Ovary (tissue), 9 donors: ENCODE data around the gene CACNA2D1. TPM values are rescaled to one million over a fixed set of nuclear protein-coding genes. Genes with fewer than 3 reads are reported as not detected.

Source experiments
- DNase-seq, 5 donors: peaks; one replicate each; pipeline ENCODE4 v3.0.0-alpha.2; 2019 to 2020
- H3K27ac ChIP-seq, 2 donors: fragments of 200-600 bp; one replicate each; pipeline versions ENCODE4 v1.5.1 to v1.8.0; 2019 to 2022
- H3K27me3 ChIP-seq: fragments of 200-600 bp; one replicate; pipeline ENCODE4 v1.8.0; 2022
- H3K36me3 ChIP-seq: fragments of 200-600 bp; sonication (generic); one replicate; pipeline ENCODE4 v1.5.1; 2019
- H3K4me1 ChIP-seq: one replicate; pipeline ENCODE4 v1.8.1; 2013; ENCODE audit warnings: mild to moderate bottlenecking, moderate library complexity; ENCODE audit not compliant: insufficient read depth
- H3K4me3 ChIP-seq: fragments of 200-600 bp; sonication (generic); one replicate; pipeline ENCODE4 v1.5.1; 2017
- H3K9me3 ChIP-seq, 2 donors: fragments of 200-600 bp in 1 of 2; sonication (generic) in 1 of 2; one replicate each; pipeline versions ENCODE4 v1.5.1 to v1.8.1; 2013 to 2019; ENCODE audit warnings: mild to moderate bottlenecking in 1 of 2, moderate library complexity in 1 of 2
- EP300 ChIP-seq: sonication (generic); formaldehyde crosslinking; IDR thresholded peaks from one replicate; pipeline ENCODE4 v1.6.1; 2017; ENCODE audit warnings: antibody characterized with exemption
- POLR2A ChIP-seq: fragments of 450-650 bp; IDR thresholded peaks from one replicate; pipeline ENCODE4 v1.6.1; 2017; ENCODE audit warnings: antibody characterized with exemption, mild to moderate bottlenecking, moderate library complexity
- WGBS, 3 donors: extraction: QIAGEN DNeasy Blood & Tissue Kit in 1 of 3; methylation state at CpG; one replicate each; pipeline versions ENCODE4 v1.1.5 to v1.1.7; 2013 to 2017; 5-methylcytosine and 5-hydroxymethylcytosine counted together
- intact Hi-C, 4 donors: fragments of 100-400 bp; cut with DNase I; formaldehyde crosslinking; loops; one replicate each; pipeline versions ENCODE4 v1.11.0 to v1.15.1; 2022 to 2023
- polyA plus RNA-seq, 2 donors: library from polyadenylated mRNA; stranded (reverse); fragments of 200-250 nt in 1 of 2; fragments of 350-450 nt in 1 of 2; fragmentation: Illumina TruSeq in 1 of 2; extraction: RNeasy Lipid Tissue Mini Kit (QIAGEN cat#74804) in 1 of 2; gene quantifications; one replicate each; pipeline ENCODE4 v1.2.3, GENCODE V29; 2013 to 2014
- total RNA-seq, 7 donors: library from RNA; depleted of rRNA in 2 of 7; stranded (reverse); fragments of >200 nt in 2 of 7; fragmentation: NEBNext Ultra II Directional in 3 of 7; extraction: Animal tissue kit (Norgen Biotek cat#: 25700) in 3 of 7; gene quantifications; one replicate each; pipeline versions ENCODE4 v1.1.0 to v1.2.4, GENCODE V29; 2016 to 2023
- TF ChIP-seq, protein P1 (sequence below), 3 donors: fragments of 450-650 bp in 2 of 3; fragments of 200-600 bp in 1 of 3; IDR thresholded peaks; one replicate each; pipeline versions ENCODE4 v1.5.1 to v1.8.0; 2016 to 2022; ENCODE audit warnings: antibody characterized with exemption in 3 of 3, mild to moderate bottlenecking in 1 of 3
- donor health status: DM: no; HTN: no; CAD: no; lungs with moderate emphysema.
- donor health status: DM: no; HTN: no; CAD: no.
- donor health status: Bipolar disorder and iron deficiency.
- donor health status: DM: yes; HTN: yes; CAD: no.
- donor health status: DM: no; HTN: no; CAD: no.
- donor health status: DM: yes; HTN: yes; CAD: no.

CACNA2D1 gene
- total and polyA plus RNA-seq, 9 donors, result 6.6 to 34.2 (median 18.8) TPM

DNA sequence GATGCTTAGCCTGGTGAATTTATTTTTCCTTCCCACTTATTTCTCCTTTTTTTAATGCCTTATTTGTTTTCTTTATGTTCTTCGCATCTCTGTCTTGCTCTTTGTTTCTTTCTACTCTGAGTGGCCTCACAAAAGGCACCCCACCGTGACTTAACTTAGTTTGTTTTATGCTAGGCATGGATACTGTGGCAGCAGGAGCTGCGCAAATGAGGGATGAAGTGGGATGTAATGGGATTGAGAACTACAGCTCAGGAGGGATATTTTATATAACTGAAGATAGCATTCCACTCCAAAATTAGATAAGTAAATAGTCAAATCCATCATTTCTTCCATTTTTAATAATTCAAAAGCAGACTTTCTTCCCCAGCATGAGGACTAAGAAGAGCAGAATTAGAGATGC, 1.7 kb upstream of the CACNA2D1 start:
- 94 to 96% (median 95%) methylated on average over 3 of the region's 3 CpGs for whole genome bisulfite sequencing, 3 donors
- no peak for DNase-seq
- TF ChIP-seq EP300, result no peak
- no peak for TF ChIP-seq POLR2A
- TF ChIP-seq, protein P1, sequence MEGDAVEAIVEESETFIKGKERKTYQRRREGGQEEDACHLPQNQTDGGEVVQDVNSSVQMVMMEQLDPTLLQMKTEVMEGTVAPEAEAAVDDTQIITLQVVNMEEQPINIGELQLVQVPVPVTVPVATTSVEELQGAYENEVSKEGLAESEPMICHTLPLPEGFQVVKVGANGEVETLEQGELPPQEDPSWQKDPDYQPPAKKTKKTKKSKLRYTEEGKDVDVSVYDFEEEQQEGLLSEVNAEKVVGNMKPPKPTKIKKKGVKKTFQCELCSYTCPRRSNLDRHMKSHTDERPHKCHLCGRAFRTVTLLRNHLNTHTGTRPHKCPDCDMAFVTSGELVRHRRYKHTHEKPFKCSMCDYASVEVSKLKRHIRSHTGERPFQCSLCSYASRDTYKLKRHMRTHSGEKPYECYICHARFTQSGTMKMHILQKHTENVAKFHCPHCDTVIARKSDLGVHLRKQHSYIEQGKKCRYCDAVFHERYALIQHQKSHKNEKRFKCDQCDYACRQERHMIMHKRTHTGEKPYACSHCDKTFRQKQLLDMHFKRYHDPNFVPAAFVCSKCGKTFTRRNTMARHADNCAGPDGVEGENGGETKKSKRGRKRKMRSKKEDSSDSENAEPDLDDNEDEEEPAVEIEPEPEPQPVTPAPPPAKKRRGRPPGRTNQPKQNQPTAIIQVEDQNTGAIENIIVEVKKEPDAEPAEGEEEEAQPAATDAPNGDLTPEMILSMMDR (IDR thresholded peaks at IDR 0.05), result no peak
- no peaks in the 10 kb centered on the region for H3K4me1 ChIP-seq
- no peaks in the 10 kb centered on the region for H3K36me3 ChIP-seq
- no peak overlapping the region for H3K4me3 ChIP-seq
- intact Hi-C loops, result no loop called here
- no peak overlapping the region for H3K27ac ChIP-seq
- no peaks in the 10 kb centered on the region for H3K9me3 ChIP-seq
- no peaks in the 10 kb centered on the region for H3K27me3 ChIP-seq

DNA sequence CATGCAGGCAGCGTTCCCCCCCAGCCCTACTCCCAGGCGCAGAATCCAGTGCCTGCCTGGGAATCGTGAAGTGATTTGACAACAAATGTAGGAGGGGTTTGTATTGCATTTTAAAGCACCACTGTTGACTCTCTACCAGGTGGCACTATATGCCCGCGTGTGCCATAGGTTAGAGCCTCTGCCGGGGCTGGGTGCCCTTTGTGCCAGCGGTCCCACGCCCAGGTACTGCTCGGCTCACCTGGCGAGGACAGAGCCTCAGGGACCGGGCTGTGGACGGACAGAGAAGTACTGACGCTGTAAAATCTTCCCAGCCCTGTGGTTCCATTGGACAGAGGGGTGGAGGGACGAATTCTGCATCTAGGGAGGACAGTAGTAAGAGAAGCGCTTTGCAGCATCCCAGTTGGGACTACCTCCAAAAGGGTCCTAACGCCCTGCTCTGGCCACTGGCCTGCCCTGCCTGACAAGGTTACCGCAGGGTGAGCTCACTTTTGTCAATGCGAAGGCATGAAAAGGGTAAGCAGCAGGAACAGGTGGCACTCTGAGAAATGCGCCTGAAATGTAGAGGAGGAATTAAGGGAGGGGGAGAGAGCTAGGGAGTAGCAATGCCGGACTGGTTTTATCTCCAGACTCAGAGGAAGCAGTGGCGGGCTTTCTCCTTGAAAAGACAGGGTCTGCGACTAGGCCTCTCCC, 788 bp upstream of the CACNA2D1 start:
- Histone ChIP-seq H3K4me3 (peak overlapping the region; percentile 73), H3K27me3 (no peaks in the 10 kb centered on the region), H3K36me3 (no peaks in the 10 kb centered on the region), H3K4me1 (no peaks in the 10 kb centered on the region), H3K9me3 (no peaks in the 10 kb centered on the region), H3K27ac (peak overlapping the region; percentile 97 to 98)
- 14 to 22% (median 15%) methylated on average over 22 of the region's 22 CpGs for whole genome bisulfite sequencing, 3 donors
- DNase-seq, result peak in 2 of 5 donors; percentile 20 to 21
- TF ChIP-seq EP300, result no peak
- no peak for TF ChIP-seq POLR2A
- TF ChIP-seq, protein P1 (IDR thresholded peaks at IDR 0.05), result no peak
- intact Hi-C loops, result no loop called here

DNA sequence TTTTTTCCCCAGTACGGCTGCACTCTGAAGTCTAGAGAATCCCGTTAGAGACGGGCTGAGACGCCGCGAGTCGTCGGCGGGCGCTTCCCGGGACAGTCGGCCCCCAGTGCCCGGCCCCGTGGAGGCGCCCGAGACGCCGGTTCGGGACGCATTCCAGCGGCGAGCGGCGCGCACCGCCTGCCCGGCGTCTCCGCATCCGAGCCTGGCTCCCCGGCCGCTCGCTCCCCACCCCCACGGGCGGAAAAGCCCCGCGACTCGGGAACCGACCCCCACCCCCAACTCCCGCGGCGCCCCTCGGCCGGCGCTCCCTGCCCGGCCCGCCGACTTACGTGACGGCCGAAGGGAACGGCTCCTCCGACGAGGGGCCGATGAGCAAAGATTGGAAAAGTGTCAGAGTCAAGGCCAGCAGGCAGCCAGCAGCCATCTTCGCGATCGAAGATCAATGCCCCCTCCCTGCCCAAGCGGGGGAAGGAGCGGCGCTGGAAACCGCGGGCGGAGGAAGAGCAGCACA, 486 bp downstream of the CACNA2D1 start:
- H3K36me3 ChIP-seq, result no peaks in the 10 kb centered on the region
- H3K4me3 ChIP-seq, result peak overlapping the region; percentile 73
- H3K9me3 ChIP-seq, result no peaks in the 10 kb centered on the region
- 0 to 1% (median 1%) methylated on average over 20 to 64 of the region's 64 CpGs for WGBS, 3 donors
- TF ChIP-seq, protein P1 (IDR thresholded peaks at IDR 0.05), result no peak
- TF ChIP-seq POLR2A (no peak), EP300 (no peak)
- H3K27ac ChIP-seq, result peak overlapping the region; percentile 97 to 98
- H3K27me3 ChIP-seq, result no peaks in the 10 kb centered on the region
- H3K4me1 ChIP-seq, result no peaks in the 10 kb centered on the region
- DNase-seq, result peak; percentile 41 to 72 (median 63)
- intact Hi-C loops, result no loop called here

DNA sequence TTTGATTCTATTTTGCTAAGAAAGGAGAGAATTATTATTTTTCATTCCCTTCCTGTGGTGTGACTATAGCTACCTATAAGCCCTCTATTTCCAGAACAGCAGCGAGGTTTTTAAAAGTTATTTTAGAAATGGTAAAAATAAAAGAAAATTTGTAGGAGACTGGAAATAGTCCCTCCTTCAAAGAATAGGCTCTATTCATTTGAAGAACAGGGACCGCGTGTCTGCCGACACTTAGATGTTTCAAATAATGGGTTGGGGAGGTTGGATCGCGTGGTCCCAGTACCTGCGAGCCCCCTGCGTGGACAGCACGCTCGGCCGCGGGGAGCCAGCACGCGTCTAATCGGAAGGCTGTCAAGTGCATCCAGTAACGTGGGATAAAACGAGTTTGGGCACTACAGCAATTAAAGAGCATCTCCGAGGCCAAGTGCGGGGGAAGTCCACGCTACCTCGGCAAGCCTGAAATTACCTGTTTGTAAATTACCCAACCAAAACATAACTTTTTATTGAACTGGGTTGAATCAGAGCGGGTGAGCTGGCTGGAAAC, 1.0 kb downstream of the CACNA2D1 start:
- H3K4me1 ChIP-seq, result no peaks in the 10 kb centered on the region
- 2% methylated on average over 22 of the region's 22 CpGs for WGBS, 3 donors
- DNase-seq, result peak in 3 of 5 donors; percentile 17 to 32 (median 30)
- no peaks in the 10 kb centered on the region for H3K27me3 ChIP-seq
- H3K36me3 ChIP-seq, result no peaks in the 10 kb centered on the region
- peak overlapping the region; percentile 97 to 98 for H3K27ac ChIP-seq
- H3K9me3 ChIP-seq, result no peaks in the 10 kb centered on the region
- intact Hi-C loops, result no loop called here
- TF ChIP-seq EP300, result no peak
- TF ChIP-seq POLR2A, result no peak
- TF ChIP-seq, protein P1 (IDR thresholded peaks at IDR 0.05), result no peak
- H3K4me3 ChIP-seq, result peak overlapping the region; percentile 73
